Measurements from ENCODE around the gene NR2F2.

Gene NR2F2

GRCh38 chr15:96336108-96336595, 5.7 kb downstream of the NR2F2 start:
- peak overlapping the region; percentile 68 for H3K4me3 ChIP-seq (replicated peaks; ENCODE audit: low read depth, low read length)
- no peak for TF ChIP-seq CTCF (IDR thresholded peaks at IDR 0.05; ENCODE audit: low read length, missing control alignments)
- no peak for DNase-seq (ENCODE audit: low read depth)

GRCh38 chr15:96336596-96337364, 6.3 kb downstream of the NR2F2 start:
- TF ChIP-seq CTCF (IDR thresholded peaks at IDR 0.05; ENCODE audit: low read length, missing control alignments), result no peak
- DNase-seq (ENCODE audit: low read depth), result peak; percentile 46
- peak overlapping the region; percentile 68 for H3K4me3 ChIP-seq (replicated peaks; ENCODE audit: low read depth, low read length)

- DNase-seq (ENCODE audit: low read depth), result peak; percentile 33
Observed at GRCh38 chr15:96337365-96338023, 7.0 kb downstream of the NR2F2 start.

GRCh38 chr15:96338074-96338765, 7.7 kb downstream of the NR2F2 start:
- TF ChIP-seq CTCF (IDR thresholded peaks at IDR 0.05; ENCODE audit: low read length, missing control alignments), result no peak
- DNase-seq (ENCODE audit: low read depth), result peak; percentile 31
- peak overlapping the region; percentile 68 for H3K4me3 ChIP-seq (replicated peaks; ENCODE audit: low read depth, low read length)

More at GRCh38 chr15:96337365-96338023, 7.0 kb downstream of the NR2F2 start:
- peak overlapping the region; percentile 68 for H3K4me3 ChIP-seq (replicated peaks; ENCODE audit: low read depth, low read length)
- no peak for TF ChIP-seq CTCF (IDR thresholded peaks at IDR 0.05; ENCODE audit: low read length, missing control alignments)

DNA sequence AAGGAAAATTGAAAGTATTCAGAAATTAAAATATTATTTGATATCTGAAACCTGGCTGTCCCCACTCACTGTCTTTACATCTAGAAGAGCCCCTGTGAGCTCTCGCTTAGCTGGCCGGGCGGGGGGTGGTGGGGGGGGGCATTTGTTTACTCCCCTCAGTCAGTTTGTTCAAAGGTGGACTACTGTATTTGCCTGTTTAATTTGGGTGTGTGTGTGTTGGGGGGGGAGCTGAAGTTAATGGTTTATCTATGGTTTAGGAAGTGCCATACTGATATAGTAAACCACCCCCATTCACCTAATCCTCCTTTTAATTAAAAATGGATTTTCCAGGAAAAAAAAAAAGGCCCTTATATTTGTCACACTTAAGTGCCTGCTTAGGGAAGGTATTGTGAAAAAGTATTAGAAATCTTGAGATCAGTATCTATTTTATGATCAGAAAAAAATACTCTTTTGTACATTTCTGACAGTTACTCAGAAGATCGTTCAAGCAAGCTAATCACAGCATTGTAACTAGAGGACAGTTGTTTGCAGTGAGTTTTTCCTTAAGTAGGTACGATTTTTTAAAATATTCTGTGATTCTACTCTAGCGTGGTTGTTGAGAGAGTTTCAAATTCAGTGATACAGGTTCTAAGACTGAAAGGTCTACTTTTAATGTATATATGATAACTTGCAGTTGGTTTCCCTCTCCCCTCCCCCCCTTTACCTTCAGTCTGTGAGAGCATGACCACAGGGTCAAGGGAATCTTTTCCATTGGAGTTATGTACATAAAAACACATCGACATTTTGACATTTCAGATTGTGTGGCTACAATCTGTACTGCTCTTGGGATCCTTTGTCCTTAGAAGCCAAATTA, 8.5 kb downstream of the NR2F2 start:
- peak overlapping the region; percentile 68 for H3K4me3 ChIP-seq (replicated peaks; ENCODE audit: low read depth, low read length)
- no peak for TF ChIP-seq CTCF (IDR thresholded peaks at IDR 0.05; ENCODE audit: low read length, missing control alignments)
- peak; percentile 45 for DNase-seq (ENCODE audit: low read depth)
